Coronary artery (tissue), 2 donors: Measurements from ENCODE around the gene SPPL2C.

Experiments
- DNase-seq: peaks from one replicate; pipeline ENCODE4 v3.0.0-alpha.2; 2017; ENCODE audit warnings: low spot score
- H3K27ac ChIP-seq, 2 donors: fragments of 200-600 bp; sonication (generic); one replicate each; pipeline ENCODE4 v1.5.1; 2016 to 2019
- H3K4me3 ChIP-seq: fragments of 200-600 bp; sonication (generic); 2 replicates; pipeline ENCODE4 v1.5.1; 2016; ENCODE audit warnings: mild to moderate bottlenecking, moderate library complexity
- TF ChIP-seq, protein P1 (sequence below): fragments of 200-600 bp; sonication (generic); IDR thresholded peaks from one replicate; pipeline ENCODE4 v1.5.1; 2019; ENCODE audit warnings: antibody characterized with exemption

The SPPL2C gene

DNA sequence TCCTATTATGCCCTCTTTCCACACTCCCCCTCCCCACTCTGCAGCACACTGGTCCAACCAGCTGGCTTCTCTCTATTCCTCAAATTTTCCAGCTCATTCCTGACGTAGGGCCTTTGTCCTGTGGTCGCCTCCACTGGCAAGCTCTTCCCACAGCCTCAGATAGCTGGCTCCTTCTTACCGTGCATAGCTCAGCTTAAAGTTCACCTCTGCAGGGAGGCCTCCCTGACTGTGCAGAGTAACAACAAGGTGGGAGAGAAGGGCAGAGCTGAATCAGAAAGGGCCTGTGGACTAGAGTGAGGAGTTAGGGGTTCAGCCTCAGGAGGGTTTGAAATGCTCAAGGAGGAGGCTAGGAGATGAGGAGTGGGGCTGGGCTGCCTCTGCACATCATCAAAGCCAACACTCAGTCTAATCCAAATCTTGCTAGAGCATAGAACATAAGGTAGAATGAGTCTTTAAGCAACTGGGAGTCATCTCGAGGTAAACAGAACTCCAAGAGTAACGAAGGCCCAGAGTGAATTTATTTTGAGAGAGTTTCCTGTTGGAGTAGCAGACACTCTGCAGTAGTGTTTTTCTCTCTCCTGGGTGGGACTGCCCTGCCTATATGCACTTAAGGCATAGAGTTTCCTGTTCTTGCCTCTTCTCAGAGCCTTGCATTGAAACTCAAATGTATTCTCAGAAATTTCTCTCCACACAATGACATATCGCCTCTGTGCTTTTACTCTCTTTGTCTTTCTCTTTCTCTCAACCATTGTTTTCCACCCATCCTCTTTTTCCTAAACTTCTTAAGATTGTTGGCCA is 19.4 kb downstream of the SPPL2C start:
- TF ChIP-seq, protein P1, sequence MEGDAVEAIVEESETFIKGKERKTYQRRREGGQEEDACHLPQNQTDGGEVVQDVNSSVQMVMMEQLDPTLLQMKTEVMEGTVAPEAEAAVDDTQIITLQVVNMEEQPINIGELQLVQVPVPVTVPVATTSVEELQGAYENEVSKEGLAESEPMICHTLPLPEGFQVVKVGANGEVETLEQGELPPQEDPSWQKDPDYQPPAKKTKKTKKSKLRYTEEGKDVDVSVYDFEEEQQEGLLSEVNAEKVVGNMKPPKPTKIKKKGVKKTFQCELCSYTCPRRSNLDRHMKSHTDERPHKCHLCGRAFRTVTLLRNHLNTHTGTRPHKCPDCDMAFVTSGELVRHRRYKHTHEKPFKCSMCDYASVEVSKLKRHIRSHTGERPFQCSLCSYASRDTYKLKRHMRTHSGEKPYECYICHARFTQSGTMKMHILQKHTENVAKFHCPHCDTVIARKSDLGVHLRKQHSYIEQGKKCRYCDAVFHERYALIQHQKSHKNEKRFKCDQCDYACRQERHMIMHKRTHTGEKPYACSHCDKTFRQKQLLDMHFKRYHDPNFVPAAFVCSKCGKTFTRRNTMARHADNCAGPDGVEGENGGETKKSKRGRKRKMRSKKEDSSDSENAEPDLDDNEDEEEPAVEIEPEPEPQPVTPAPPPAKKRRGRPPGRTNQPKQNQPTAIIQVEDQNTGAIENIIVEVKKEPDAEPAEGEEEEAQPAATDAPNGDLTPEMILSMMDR, result no peak
- DNase-seq, result no peak
- no peak overlapping the region for H3K27ac ChIP-seq
- H3K4me3 ChIP-seq, result no peak overlapping the region

DNA sequence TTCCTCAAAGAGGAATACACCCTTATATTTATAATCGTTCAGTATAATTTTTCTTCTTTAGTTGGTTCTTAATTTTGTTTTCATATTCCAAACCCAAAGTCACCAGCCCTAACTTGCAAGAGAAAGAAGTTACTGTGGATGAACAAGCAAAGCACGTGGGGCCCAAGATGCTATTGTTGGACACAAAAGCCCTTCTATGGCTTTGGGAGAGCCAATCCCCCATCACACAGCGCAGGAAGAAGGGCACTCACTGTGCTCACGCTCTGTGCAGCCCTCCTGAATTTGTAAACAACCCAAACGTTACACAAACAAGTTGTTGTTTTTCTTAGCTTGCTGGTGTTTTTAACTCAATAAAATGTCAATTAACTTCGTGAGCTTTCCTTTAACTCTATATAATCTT is 22.5 kb downstream of the SPPL2C start:
- no peak overlapping the region for H3K27ac ChIP-seq
- no peak overlapping the region for H3K4me3 ChIP-seq
- no peak for DNase-seq
- TF ChIP-seq, protein P1, result no peak

GRCh38 chr17:45867702-45868101 is 23.0 kb downstream of the SPPL2C start:
- DNase-seq, result no peak
- no peak overlapping the region for H3K27ac ChIP-seq

GRCh38 chr17:45868276-45868675 is 23.6 kb downstream of the SPPL2C start:
- H3K27ac ChIP-seq, result no peak overlapping the region
- DNase-seq, result no peak
- TF ChIP-seq, protein P1, result no peak

More at GRCh38 chr17:45867702-45868101, 23.0 kb downstream of the SPPL2C start:
- H3K4me3 ChIP-seq, result no peak overlapping the region
- TF ChIP-seq, protein P1, result no peak

DNA sequence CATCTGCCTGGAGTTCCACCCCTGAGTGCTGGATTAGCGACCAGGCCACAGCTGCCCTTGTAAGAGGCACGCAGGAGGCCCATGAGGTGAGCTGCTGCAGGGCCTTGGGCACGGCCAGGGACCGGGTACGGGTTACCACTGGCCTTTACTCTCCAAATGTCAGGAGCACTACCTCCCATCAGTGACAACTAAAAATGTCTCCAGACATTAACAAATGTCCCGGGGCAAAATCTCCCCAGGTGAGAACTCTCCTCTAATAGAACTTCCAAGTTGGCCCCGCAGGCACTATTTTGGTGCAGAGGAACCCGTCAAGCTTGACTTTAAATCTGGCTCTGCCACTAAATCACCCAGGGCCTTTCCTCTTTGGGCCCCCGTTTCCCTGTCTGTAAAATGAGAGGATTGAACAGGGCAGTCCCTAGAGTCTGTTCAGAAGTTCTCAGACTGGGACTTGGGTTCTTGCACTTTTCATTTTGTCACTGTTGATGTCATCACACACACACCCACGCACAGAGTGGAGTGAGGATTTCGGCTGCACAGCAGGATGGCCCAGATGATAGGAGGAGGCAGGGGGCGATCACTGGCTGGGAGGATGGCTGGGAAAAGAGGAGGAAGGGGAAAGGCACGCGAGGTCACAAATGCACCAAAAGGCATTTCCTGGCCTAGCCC is 25.1 kb downstream of the SPPL2C start:
- no peak overlapping the region for H3K27ac ChIP-seq
- TF ChIP-seq, protein P1, result no peak
- no peak overlapping the region for H3K4me3 ChIP-seq
- DNase-seq, result no peak

More at GRCh38 chr17:45868276-45868675, 23.6 kb downstream of the SPPL2C start:
- H3K4me3 ChIP-seq, result no peak overlapping the region

- TF ChIP-seq, protein P1, result no peak
- no peak for DNase-seq
- Histone ChIP-seq H3K27ac (no peak overlapping the region), H3K4me3 (no peak overlapping the region)
Observed at GRCh38 chr17:45870342-45870974, 25.8 kb downstream of the SPPL2C start.
